Upper lobe of left lung (tissue), 6 donors: ENCODE results near the gene SPINDOC. TPM values are rescaled to one million over a fixed set of nuclear protein-coding genes. Genes with fewer than 3 reads are reported as not detected.
A peak's percentile ranks its signal among the peaks of the same experiment; 100 is the strongest.

ENCODE experiments used
- ATAC-seq, 2 donors: fragments of 200-7000 bp; cut with Tn5 transposase; one replicate each; pipeline ENCODE4 v1.9.1; 2022; ENCODE audit warnings: mild to moderate bottlenecking in 2 of 2, moderate library complexity in 2 of 2; ENCODE audit not compliant: low FRiP score in 2 of 2
- DNase-seq, 2 donors: peaks; one replicate each; pipeline ENCODE4 v3.0.0-alpha.2; 2019 to 2020
- H3K27ac ChIP-seq, 4 donors: fragments of 200-600 bp; sonication (generic); one replicate each; pipeline ENCODE4 v1.5.1; 2016 to 2019
- H3K27me3 ChIP-seq, 4 donors: fragments of 200-600 bp; sonication (generic); one replicate each; pipeline ENCODE4 v1.5.1; 2017 to 2019
- H3K36me3 ChIP-seq, 4 donors: fragments of 200-600 bp; sonication (generic); one replicate each; pipeline ENCODE4 v1.5.1; 2016 to 2019
- H3K4me1 ChIP-seq, 4 donors: fragments of 200-600 bp; sonication (generic); one replicate each; pipeline ENCODE4 v1.5.1; 2018 to 2019
- H3K4me3 ChIP-seq, 4 donors: fragments of 200-600 bp; sonication (generic); one replicate each; pipeline ENCODE4 v1.5.1; 2017 to 2019; ENCODE audit warnings: mild to moderate bottlenecking in 2 of 4, moderate library complexity in 1 of 4
- H3K9me3 ChIP-seq, 4 donors: fragments of 200-600 bp; sonication (generic); one replicate each; pipeline ENCODE4 v1.5.1; 2018 to 2019
- EP300 ChIP-seq, 4 donors: sonication (generic); formaldehyde crosslinking; IDR thresholded peaks; one replicate each; pipeline ENCODE4 v1.5.1; 2017; ENCODE audit warnings: antibody characterized with exemption in 4 of 4, control low read depth in 2 of 4
- POLR2A ChIP-seq, 4 donors: fragments of 450-650 bp; IDR thresholded peaks; one replicate each; pipeline ENCODE4 v1.5.1; 2016 to 2017; ENCODE audit warnings: antibody characterized with exemption in 4 of 4, mild to moderate bottlenecking in 2 of 4
- POLR2AphosphoS5 ChIP-seq, 2 donors: sonication (generic); formaldehyde crosslinking; IDR thresholded peaks; one replicate each; pipeline ENCODE4 v1.5.1; 2017; ENCODE audit warnings: antibody characterized with exemption in 2 of 2
- WGBS, 2 donors: methylation state at CpG; one replicate each; pipeline ENCODE4 v1.1.5; 2017 to 2018; 5-methylcytosine and 5-hydroxymethylcytosine counted together
- total RNA-seq, 6 donors: library from RNA; depleted of rRNA in 4 of 6; stranded (reverse); fragments of >200 nt in 4 of 6; gene quantifications; one replicate each; pipeline versions ENCODE4 v1.1.0 to v1.2.1, GENCODE V29; 2016 to 2021
- TF ChIP-seq, protein P1 (sequence below), 6 experiments: fragments of 450-650 bp in 4 of 6; fragments of 200-600 bp in 2 of 6; sonication (generic) in 2 of 6; IDR thresholded peaks; one replicate each; pipeline ENCODE4 v1.5.1; 2016 to 2019; ENCODE audit warnings: antibody characterized with exemption in 6 of 6
- donor health status: DM: no; HTN: no; CAD: no; lungs with moderate emphysema.
- donor health status: DM: no; HTN: yes; CAD: no; lungs with severe emphysema.

Gene SPINDOC
- total RNA-seq, 6 donors from 2014 or later = 9.0 to 22.5 (median 16.3) TPM

DNA sequence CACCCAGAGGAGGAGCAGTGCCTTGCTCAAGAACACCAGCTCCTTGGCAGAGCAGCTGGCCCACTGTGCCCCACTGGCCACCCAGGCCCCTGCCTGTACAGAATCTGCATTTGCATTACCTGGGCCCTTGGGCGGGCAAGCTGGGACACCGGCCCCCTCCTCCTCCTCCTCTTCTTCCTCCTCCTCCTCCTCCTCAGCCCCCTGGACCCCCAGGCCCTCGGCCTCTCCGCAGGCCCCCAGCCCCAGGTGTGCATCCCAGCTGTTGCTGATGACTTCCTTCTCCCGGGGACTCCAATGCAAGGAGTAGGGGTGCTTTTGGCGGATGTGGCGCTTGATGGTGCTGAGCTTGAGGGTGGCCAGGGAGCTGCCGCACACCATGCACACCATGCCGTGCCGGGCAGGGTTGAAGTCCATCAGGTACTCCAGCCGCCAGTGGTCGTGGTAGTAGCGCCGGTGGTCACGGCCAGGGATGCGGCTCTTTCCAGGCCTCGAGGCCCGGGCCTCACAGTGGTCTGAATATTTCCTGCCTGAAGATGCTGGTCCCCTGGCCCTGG lies 47.5 kb upstream of the SPINDOC start:
- WGBS, 2 donors = 92% methylated on average over 7 to 18 of the region's 18 CpGs

DNA sequence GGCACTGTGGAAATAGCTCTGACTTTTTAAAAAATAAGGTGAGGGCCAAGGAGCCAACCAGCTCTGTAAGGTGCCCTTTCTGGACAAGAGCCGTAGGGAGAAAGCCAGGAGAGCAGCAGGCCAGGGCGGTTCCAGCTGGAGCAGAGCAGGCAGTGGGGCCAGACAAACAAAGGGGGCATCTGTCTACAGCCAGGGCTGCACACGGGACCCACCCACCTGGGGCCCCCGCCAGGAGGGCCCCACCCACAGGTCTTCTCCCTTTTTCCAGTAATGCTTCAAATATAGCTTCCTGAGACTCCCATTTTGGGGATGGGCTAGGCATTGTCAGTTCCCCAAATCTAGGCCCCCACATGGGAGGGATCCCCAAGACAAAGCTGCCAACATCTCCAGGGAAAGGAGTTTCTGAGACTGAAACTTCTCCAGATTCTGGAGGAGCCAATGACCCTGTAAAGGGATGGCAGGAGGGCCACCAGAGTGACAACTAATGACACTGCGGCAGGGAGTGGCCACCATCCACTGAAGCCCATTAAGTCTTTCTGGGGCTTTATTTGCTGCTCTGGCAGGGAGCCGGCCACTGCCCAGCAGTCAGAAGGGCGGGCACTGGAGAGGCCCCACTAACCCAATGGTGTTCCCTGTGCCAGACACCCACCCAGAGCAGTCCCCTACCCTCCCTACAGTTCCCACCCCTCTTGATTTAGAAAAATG lies 46.6 kb upstream of the SPINDOC start:
- TF ChIP-seq POLR2AphosphoS5 (IDR thresholded peaks at IDR 0.05) = no peak
- no peak for TF ChIP-seq POLR2A (IDR thresholded peaks at IDR 0.05)
- TF ChIP-seq, protein P1, sequence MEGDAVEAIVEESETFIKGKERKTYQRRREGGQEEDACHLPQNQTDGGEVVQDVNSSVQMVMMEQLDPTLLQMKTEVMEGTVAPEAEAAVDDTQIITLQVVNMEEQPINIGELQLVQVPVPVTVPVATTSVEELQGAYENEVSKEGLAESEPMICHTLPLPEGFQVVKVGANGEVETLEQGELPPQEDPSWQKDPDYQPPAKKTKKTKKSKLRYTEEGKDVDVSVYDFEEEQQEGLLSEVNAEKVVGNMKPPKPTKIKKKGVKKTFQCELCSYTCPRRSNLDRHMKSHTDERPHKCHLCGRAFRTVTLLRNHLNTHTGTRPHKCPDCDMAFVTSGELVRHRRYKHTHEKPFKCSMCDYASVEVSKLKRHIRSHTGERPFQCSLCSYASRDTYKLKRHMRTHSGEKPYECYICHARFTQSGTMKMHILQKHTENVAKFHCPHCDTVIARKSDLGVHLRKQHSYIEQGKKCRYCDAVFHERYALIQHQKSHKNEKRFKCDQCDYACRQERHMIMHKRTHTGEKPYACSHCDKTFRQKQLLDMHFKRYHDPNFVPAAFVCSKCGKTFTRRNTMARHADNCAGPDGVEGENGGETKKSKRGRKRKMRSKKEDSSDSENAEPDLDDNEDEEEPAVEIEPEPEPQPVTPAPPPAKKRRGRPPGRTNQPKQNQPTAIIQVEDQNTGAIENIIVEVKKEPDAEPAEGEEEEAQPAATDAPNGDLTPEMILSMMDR (IDR thresholded peaks at IDR 0.05) = no peak
- TF ChIP-seq EP300 (IDR thresholded peaks at IDR 0.05) = no peak
- H3K4me3 ChIP-seq = peak overlapping the region in 1 of 4 donors; percentile 97
- H3K36me3 ChIP-seq = peaks cover 0 to 7% (median 4%) of the 10 kb centered on the region in 4 donors
- no peak for ATAC-seq
- H3K9me3 ChIP-seq = no peaks in the 10 kb centered on the region
- peak overlapping the region in 3 of 4 donors; percentile 69 to 90 (median 81) for H3K27ac ChIP-seq
- DNase-seq = peak in 1 of 2 donors; percentile 61
- WGBS, 2 donors = 60 to 77% methylated on average over 5 to 7 of the region's 7 CpGs
- H3K4me1 ChIP-seq = peaks cover 12 to 58% (median 26%) of the 10 kb centered on the region in 4 donors
- no peaks in the 10 kb centered on the region for H3K27me3 ChIP-seq

More for the DNA sequence above, 47.5 kb upstream of the SPINDOC start:
- Histone ChIP-seq H3K36me3 (peaks cover 0 to 11% (median 4%) of the 10 kb centered on the region in 4 donors), H3K4me3 (no peak overlapping the region), H3K4me1 (peaks cover 12 to 56% (median 25%) of the 10 kb centered on the region in 4 donors), H3K27me3 (no peaks in the 10 kb centered on the region), H3K9me3 (no peaks in the 10 kb centered on the region), H3K27ac (no peak overlapping the region)
- DNase-seq (peak in 1 of 2 donors; percentile 72), ATAC-seq (no peak)
- no peak for TF ChIP-seq EP300 (IDR thresholded peaks at IDR 0.05)
- TF ChIP-seq POLR2AphosphoS5 (IDR thresholded peaks at IDR 0.05) = no peak
- TF ChIP-seq, protein P1 (IDR thresholded peaks at IDR 0.05) = no peak
- no peak for TF ChIP-seq POLR2A (IDR thresholded peaks at IDR 0.05)

DNA sequence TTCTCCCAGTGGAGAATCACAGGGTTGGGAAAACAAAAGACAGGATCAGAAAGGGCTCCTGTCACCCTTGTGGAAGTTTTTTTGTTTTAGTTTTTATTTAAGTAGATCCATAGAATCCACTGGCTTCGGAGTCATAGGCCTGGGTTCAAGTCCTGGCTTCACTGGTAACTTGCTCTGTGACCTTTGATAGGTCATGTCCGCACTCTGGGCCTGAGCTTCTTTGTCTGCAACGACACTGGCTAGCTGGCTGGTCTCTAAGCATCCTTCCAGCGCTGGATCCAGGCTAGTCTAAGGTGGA lies 46.0 kb upstream of the SPINDOC start:
- Histone ChIP-seq H3K27ac (peak overlapping the region; percentile 64 to 90 (median 75)), H3K9me3 (no peaks in the 10 kb centered on the region), H3K27me3 (no peaks in the 10 kb centered on the region), H3K4me3 (peak overlapping the region; percentile 93 to 97 (median 94)), H3K4me1 (peaks cover 12 to 58% (median 26%) of the 10 kb centered on the region in 4 donors), H3K36me3 (peaks cover 0 to 7% (median 4%) of the 10 kb centered on the region in 4 donors)
- ATAC-seq (no peak), DNase-seq (no peak)
- 19 to 22% methylated on average over 4 of the region's 4 CpGs for WGBS, 2 donors
- TF ChIP-seq EP300 (IDR thresholded peaks at IDR 0.05) (no peak), POLR2A (IDR thresholded peaks at IDR 0.05) (no peak), POLR2AphosphoS5 (IDR thresholded peaks at IDR 0.05) (no peak)
- TF ChIP-seq, protein P1 (IDR thresholded peaks at IDR 0.05) = no peak

DNA sequence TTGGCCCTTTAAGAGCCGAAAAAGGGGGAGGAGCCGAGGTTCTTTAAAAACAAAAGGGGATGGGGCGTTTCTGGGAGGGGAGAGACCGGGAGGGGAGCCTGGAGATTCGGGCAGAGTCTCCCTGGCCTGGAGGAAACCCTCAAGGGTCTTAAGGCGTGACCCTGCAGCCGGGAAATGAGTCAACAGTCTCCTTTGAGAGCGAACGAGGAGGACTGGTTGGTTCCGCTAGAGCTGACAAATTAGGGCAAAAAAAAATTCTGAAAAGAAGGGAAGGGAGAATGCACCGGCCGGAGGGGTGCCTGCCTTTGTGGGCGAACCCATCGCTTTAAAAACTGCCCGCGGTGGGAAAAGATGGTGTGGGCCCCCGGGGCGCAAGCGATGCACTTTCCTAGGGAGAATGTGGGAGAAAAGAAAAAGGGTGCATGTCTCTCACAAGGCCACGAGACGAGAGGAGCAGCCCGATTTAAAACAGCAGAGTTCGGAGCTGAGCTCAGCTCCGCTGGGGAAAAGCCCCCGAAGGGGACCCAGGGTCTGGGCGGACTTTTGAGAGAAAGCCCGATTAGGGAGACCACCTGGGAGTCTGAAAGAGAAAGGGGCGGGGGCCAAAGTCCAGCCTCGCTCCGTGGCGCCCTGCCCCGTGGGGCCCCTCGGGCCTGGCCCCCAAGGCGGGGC lies 45.6 kb upstream of the SPINDOC start:
- WGBS, 2 donors = 0 to 1% methylated on average over 33 to 34 of the region's 34 CpGs
- peak overlapping the region; percentile 93 to 97 (median 94) for H3K4me3 ChIP-seq
- no peaks in the 10 kb centered on the region for H3K9me3 ChIP-seq
- TF ChIP-seq EP300 (IDR thresholded peaks at IDR 0.05) (no peak), POLR2A (IDR thresholded peaks at IDR 0.05) (no peak), POLR2AphosphoS5 (IDR thresholded peaks at IDR 0.05) (no peak)
- TF ChIP-seq, protein P1 (IDR thresholded peaks at IDR 0.05) = no peak
- ATAC-seq = peak in 1 of 2 donors; percentile 52
- peaks cover 12 to 55% (median 24%) of the 10 kb centered on the region in 4 donors for H3K4me1 ChIP-seq
- peak overlapping the region; percentile 64 to 90 (median 75) for H3K27ac ChIP-seq
- peak; percentile 47 to 59 for DNase-seq
- H3K36me3 ChIP-seq = peaks cover 0 to 7% (median 4%) of the 10 kb centered on the region in 4 donors
- no peaks in the 10 kb centered on the region for H3K27me3 ChIP-seq
